Measurements from ENCODE around the gene TCEANC2.

Gene TCEANC2

DNA sequence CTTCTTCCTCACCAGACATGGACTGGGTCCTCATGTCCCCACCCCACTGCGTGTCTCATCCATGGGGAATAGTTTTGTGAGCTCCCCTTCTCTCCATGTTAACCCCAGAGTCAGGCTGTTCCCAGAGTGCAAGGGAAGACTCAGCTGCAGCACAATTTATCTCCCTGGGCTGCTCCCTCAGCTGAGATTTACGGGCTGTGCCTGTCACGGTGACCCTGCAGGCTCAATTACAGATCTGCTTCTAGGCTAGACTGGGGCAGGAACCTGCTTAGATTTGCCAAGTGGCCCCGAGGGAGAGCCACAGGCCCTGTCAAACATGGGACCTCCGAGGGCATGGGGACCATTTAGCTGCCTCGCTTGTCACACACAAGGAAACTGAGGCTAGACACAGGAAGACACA is 61.5 kb downstream of the TCEANC2 start:
- no peak for DNase-seq (ENCODE audit: low read depth)

DNA sequence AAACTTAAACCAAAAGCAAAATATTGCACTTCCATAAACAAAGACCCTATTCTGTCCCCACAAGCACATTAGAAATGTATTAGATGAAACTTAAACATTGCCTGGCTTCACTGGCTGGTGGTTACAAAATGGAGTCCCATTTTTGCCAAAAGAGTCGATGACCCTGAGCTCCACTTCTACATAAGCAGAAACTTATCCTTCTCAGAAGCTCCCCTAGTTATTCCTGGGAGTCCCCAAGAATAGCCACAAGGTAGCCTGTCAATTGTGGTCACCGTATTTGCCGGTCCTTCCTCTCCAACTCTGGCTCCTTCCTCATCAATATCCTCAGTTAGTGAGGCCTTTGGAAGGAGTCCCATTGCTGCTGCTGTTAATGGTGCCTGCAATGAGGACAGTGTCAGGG is 62.1 kb downstream of the TCEANC2 start:
- no peak for DNase-seq (ENCODE audit: low read depth)

DNA sequence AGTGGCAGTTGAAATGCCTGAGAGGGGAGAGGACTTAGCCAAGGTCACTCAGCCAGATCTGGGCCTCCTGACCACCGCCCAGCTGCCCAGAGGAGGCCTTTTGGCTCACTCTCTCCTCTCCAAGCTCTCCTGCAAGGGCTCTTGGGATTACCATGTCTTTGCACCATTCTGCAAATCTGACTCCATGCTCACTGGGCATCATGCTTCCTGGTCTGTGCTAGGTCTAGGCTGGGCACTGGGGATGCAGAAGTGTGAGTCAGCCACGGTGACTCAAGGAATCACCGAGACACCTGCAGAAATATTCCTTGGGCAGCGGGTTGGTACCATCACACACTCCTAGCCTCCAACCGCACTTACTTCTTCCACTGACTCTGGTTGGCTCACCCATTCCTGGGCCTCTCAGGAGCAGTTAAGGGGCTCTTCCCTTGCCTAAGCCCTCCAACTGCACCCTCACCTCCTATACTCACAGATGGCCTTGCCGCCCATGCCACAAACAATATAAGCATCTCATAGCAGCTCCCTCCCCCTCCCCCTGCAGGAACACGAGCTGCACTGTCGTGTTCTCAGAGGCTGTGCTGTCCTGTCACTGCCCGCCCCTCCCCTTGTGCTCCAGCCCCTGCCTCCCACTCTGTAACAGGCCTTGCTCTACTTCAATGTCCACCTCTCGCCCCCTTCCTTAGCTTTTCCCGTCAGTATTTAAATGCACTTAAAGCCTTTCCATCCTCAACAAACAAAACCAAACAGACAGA is 64.6 kb downstream of the TCEANC2 start:
- DNase-seq (ENCODE audit: low read depth) = no peak

DNA sequence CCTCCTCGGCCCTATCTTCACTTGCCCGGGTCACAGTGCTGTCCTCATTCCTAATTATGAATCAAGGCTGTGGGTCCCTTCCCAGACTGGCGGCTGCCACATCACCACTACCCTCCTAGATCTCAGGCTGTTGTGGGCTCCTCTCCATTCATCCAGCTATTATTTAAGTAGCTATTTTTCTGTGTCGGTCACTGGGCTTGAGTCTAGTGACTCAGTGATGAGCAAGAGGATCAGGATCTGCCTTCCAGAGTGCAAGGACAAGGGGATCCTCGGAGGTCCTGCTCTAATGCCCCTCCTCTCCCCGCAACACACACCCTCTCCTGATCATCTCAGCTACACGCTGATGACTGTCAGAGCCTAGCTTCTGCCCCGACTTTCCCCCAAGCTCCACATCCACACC is 65.3 kb downstream of the TCEANC2 start:
- DNase-seq (ENCODE audit: low read depth) = no peak

DNA sequence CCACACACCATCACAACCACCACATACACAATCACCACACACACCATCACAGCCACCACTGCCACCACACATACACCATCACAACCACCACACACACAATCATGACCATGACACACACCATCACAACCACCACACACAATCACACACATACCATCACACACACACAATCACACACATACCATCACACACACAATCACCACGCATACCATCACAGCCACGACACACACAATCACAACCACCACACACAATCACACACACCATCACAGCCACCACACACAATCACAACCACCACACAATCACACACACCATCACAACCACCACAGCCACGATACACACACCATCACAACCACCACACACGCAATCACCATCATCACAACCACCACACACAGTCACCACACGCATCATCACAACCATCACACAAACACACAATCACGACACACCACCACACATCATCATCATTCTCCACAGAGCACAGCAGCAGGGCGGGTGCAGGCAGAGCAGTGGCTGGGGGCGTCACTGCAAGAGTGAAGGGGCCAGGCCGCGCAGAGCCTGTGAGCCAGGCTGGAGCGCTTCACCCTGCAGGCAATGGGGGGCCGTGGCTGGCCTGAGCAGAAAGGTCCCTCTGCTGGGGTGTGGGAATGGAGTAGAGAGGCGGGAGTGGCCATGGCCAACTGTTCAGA is 66.8 kb downstream of the TCEANC2 start:
- no peak for DNase-seq (ENCODE audit: low read depth)

DNA sequence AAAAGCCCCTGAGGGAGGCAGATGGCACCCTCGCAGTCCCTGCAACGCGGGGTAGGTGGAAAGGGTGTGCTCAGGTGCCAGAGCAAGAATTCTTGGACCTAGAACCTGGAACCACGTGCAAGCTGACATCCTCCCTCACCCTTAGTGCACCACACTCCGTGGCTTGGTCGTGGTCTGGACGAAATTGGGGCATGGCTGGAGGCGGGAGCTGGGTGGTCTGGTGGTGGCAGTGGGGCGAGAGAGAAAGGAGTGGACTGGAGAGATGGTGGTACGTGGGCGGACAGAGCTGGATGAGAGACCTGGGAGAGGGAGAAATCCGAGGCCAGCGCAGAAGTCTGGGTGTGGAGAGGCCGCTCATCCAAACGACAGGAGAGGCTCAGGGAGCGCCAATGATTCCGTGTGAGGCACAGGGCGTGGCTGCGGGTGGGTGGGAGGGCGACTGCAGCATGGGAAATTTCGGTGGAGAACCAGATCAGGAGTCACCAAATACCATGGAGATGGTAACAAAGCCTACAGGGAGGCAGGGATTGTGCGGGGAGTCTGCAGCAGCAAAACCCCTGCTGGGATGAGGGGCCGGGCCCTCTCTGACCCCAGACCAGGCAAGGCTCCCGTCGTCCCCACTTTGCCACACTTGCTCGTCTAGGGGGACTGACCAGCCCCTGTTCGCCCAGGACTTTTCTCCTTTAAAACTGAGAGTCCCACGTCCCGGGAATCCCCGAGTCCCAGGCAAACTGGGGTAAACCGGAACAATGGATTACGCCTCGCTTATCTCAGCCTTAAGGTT is 67.5 kb downstream of the TCEANC2 start:
- no peak for DNase-seq (ENCODE audit: low read depth)

DNA sequence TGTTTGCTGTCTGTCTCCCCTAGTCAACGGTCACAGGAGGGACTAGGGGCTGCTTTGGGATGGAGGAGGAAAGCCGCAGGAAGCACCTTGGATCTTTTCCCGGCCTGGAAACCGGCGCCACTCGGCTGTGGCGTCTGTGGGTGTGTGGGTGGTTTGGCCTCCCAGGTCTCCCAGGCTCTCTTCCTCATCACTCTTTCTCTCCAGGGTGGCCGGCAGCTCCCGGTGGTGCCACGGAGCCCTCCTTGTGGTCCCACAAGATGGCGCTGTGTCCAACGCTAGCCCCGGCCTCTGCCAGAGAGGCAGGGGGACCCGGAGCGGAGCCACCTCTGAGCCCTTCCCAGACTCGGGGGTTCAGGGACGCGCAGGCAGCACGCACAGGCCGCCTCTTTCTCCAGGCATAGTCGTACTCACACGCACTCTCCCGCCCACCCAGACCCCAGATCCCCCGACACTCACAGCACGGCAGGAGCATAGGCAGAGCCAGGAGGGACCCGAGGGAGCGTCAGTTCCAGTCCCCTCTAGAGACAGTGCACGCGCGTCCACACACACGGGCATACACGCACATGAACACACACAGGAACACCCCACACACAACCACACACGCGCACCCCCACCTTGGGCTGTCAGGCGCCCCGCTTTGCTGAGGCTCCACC is 68.2 kb downstream of the TCEANC2 start:
- DNase-seq (ENCODE audit: low read depth) = peak; percentile 30

DNA sequence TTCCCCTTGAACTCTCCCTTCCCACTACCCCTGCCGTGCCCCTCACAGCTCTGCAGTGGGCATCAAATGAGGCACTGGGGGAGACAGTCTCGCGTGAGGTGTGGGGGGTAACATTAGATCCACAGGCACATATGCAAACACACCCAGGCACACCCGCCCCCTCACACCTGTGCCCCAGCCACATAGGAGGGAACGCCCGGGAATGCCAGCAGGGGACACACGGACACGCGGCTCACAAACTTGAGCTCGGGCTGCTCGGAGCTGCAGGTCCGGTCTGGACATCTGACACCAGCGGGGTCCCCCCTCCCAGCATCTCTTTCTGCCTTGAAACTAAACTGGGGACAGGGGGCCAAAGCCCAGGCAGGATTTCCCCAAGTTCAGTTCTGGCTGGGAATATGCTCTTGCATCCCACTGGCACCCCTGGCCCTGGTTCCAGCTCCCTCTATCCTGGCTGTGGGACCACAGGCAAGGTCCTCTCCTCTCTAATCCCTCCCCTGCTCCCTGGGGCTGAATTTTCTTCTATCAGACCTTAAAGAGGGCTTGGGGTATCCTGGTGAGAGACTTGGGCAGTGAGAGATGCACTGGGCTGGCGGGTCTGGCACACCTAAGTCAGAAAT is 68.8 kb downstream of the TCEANC2 start:
- no peak for DNase-seq (ENCODE audit: low read depth)

DNA sequence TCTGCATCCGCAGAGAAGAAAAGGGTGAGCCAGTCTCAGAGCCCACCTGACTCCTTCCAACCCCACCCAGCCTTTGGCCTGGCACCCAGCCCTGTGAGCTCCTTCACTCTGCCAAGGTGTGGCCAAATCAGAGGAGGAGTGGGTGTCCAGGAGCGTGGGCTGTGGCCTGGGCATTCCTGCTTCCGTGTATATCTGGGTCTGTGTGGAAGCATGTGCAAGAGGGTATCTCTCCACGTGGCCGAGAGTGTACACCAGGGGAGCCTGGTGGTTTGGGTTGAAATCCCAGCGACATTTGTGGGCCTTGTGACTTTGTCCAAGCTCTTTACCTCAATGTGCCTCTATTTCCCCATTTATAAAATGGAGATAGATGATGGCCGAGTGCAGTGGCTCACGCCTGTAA is 69.6 kb downstream of the TCEANC2 start:
- no peak for DNase-seq (ENCODE audit: low read depth)

DNA sequence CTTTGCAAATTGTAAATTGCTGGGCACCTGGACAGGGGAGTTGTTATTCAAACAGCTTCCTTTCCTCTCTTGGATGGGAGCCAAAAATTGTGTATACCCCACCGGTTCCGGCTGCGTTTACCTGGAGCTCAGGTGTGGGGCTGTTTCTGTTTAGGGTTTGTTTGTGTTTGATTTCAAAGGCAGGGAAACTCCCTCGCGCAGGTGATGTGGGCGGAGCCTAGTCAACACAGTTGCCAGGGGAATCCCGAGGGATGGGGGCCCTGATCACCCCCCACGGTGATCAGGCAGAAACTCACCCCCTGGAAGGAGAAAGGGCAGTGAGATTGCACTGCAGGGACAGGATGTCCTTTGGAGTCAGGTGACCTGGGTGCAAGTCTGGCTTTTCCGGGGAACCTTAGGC is 71.1 kb downstream of the TCEANC2 start:
- no peak for DNase-seq (ENCODE audit: low read depth)

DNA sequence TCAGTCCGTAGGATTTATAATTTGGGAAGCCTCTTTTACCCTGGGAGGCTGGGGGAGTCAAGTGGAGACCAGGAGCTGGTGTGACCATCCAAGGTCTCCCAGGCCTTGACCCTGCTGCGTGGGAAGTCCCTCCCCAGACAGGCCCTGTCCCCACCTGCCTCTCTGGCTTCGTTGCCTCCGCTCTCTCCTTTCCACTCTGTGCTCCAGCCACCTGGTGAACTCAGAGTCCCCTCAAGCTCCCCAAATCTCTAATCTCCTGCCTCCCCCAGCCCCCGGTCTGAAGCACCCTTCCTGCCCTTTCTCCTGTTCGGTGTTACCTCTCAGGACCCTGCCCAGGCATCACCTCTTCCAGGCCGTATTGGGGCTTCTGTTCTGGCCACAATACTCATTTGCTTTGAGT is 71.5 kb downstream of the TCEANC2 start:
- DNase-seq (ENCODE audit: low read depth) = no peak

DNA sequence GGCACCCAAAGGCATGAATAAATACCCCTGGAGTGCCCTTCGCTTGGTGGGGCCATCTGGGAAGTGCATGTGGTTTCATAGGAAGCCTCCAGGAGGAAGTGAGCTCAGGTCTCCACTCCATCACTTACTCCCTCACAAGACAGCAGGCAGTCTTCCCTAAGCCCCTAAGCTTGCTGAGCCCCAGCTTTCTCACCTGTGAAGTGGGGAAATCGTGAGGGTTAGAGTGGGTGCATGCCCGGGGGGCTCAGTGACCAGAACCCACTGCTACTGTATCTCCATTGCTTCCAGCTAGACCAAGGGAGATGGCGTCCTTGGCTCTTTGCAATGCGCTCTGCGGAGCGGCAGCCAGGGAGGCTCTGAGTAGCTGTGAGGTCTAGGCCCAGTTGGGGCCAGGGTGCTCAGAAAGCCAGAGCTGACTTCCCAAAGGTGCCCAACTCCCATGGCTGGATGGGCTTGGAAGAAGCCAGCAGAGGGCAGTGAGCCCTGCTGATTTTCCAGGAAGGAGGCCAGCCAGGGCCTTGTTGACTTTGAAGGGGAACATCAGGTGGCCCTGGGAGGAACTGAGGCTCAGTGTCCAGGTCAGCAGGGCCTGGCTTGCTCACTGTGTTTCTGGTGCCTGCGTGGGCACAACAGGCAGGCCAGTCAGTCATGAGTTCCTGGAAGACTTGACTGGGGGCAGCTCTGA is 72.1 kb downstream of the TCEANC2 start:
- no peak for DNase-seq (ENCODE audit: low read depth)

DNA sequence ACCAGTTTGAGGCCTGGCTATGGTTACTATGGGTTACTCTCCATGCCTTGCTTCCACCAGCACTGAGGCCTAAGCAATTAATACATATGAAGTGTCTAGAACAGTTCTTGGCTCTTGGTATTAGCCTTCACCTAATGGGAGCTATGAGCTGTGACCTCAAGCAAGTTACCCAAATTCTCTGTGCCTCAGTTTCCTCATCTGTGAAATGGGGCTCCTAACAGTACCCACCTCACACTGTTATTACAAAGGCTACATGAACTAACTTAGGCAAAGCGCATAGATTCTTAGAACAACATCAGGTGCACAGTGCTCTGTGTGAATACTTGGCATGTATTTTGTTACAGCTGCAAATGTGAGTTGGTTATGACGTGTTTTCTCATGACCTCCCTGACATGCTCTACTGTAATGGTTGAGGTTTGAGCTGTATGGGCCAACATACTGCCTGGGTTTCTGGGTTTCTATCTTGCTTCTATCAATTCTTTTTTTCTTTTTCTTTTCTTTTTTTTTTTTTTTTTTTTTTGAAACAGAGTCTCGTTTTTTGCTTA is 72.9 kb downstream of the TCEANC2 start:
- no peak for DNase-seq (ENCODE audit: low read depth)

DNA sequence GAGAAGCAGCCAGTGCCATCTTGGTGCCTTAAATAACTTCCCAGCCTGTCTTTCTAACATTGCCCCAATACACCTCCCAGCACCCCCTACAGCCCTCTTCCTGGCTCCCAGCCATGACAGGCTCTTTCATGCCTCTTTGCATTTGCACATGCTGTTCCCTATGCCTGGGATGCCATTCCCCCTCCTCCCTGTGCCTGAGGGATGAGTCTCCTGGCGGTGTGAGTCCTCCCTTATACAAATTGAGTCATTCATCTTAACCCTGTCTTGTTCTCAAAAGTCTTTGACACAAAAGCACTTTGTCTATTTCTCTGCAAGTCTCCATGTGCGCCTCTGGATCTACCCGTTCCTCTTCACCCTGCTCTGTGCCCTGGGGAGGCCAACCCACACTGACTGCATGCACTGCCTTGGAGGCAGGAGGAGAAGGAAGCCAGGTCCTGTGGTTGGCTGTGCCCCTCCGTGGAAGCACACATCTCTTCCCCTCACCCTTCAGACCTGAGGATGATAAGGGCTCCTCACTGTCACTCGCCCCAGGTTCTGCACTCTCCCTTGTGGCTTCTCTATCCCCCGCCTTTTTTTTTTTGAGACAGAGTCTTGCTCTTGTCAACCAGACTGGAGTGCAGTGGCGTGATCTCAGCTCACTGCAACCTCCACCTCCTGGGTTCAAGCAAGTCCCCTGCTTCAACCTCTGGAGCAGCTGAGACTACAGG is 74.3 kb downstream of the TCEANC2 start:
- no peak for DNase-seq (ENCODE audit: low read depth)

DNA sequence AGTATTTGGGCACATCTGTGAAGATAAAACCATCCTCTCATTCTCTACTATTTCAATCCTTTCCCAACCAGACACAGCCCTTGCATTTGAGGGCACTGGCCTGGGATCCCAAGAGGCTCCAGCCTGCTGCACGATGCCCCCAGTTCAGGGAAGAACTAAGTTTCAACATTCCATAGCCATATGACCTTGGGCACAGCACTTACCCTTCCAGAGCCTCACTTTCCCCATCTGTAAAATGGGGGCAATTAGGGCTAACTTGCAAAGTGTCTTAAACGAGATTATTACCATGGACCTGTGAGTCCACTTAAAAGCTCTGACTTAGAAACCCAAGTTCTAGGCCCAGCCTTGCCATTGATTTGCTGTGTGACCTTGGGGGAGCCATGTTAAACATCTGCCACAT is 76.5 kb downstream of the TCEANC2 start:
- no peak for DNase-seq (ENCODE audit: low read depth)

DNA sequence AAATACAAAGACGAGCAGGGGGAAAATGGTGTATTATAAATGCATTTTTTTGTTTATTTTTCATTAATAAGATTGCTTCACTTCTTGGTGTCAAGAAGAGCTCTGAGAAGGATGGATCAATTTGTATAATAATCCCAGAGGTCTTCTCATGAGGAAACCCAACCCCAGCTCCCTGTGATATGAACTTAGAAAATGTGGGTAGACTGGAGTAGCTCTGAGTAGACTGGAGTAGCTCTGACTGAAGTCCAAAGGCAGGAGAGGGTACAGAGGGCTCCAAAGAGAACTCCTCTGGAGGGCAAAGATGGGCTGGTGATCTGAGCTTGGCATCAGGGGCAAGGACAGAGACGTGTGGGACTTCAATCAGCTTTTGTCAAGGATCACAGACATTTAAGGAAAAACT is 78.0 kb downstream of the TCEANC2 start:
- no peak for DNase-seq (ENCODE audit: low read depth)

DNA sequence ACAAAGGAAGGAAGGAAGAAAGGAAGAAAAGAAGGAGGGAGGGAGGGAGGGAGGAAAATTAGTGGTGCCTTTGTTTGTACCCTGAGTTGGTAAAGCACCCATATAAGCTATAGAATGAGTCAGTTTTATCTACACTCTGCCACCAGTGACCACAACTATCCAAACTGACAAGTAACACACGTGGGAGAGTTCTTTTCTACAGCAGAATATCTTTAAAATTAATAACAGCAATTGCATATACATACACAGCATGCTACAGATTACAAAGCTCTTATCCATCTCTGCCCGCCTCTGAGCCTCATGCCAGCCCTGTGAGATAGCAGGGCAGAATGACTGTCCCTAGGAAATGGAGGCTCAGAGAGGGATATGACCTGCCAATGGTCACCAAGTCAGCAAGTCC is 79.1 kb downstream of the TCEANC2 start:
- DNase-seq (ENCODE audit: low read depth) = no peak

DNA sequence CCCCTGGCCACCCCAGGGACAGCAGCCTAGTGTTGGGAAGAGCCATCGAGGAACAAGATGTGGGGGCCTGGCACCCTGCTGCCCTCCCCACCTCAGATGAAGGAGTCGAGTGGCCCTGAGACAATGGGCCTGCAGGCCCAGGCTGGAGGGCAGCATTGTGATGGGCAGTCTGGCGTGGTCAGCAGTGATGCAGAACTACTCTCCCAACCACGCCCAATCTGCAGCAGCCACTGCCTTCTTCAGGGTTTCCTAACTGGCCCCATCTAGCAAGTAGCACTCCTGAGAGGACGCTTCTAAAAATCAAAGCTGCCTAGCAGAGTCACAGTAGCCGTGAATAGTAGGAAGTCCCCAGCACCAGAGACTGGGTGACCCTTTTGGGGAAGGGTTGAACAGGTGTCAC is 80.9 kb downstream of the TCEANC2 start:
- no peak for DNase-seq (ENCODE audit: low read depth)

DNA sequence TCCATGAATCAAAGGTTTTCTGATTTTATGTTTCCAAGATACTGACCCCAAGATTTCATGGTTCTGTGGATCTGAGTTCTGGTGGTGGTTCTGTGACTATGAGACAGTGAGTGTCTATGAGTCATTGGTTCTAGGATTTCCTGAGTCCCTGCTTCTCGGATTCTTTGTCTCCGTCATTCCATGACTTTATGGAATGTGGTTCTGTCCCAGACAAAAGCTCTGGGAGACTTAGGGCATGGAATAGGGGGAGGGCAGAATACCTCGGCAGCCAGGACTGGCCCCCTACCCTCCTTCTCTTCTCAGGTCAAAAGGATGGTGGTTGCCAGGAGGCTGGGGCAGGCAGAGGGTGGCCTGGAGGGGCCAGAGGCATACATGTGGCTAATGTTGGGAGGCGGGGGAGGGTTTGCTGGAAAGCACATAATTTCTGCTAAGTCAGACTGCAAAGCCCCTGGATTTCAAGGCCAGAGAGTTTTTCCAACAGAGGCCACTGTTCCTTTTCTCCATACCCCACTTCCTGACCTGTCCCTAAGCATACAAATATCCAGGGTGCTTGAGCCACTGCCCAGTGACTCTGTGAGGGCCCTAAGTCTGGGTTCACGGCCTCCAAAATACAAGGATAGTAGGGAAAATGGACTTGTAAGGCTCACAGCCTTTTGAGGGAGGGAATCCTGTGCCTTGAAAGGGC is 82.2 kb downstream of the TCEANC2 start:
- DNase-seq (ENCODE audit: low read depth) = no peak

DNA sequence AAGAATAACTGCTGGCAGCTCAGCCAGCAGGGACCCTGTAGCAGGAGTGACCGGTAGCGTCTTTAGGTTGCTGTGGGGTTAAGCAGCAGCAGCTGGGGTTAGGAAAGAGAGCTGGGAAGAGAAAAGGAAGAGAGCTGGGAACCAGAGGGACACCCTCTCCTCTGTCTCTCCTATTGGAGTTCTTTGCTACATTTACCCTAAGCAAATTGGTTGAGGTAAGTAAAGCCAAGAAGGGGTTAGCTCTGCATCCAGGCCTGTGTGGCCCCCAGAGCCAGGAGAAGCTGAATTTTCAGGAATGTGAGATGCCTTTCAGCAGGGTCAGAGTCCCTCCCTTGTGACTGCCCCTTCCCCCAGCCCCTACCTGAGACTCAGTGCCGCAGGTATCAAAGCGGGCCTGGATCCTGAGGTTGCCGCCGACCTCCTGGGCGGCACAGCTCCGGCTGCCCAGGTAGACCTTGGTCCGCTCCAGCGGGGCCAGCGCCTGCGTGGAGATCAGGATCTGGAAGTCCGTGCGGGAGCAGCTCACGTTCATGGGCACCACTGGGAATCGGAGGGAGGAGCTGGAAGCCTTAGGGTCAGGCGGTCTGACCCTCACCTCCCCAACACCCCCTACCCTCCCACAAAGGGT is 83.0 kb downstream of the TCEANC2 start:
- no peak for DNase-seq (ENCODE audit: low read depth)
